CD4-positive, CD25-positive, alpha-beta regulatory T cell (primary cell): ENCODE results near the gene TCIRG1. TPM values are rescaled to one million over a fixed set of nuclear protein-coding genes. Genes with fewer than 3 reads are reported as not detected.
A peak's percentile ranks its signal among the peaks of the same experiment; 100 is the strongest.
"Not testable (repeated sequence)": the region's sequence is repeated elsewhere in the genome, so short reads cannot be mapped to it uniquely, and the experiment has no call there.

Experiments used
- ATAC-seq, 2 donors: fragments of 150-1000 bp; cut with Tn5 transposase; one replicate each; pipeline ENCODE4 v1.10.0; 2021; ENCODE audit warnings: low read depth in 2 of 2, moderate number of reproducible peaks in 2 of 2, moderate library complexity in 1 of 2
- DNase-seq, 3 donors: peaks; one replicate each; pipeline versions ENCODE4 v3.0.0 to v3.0.0-alpha.2; 2012 to 2022; ENCODE audit warnings: mixed read lengths in 1 of 3
- H3K27ac ChIP-seq: one replicate; pipeline ENCODE4 v1.7.0; 2013; ENCODE audit warnings: mild to moderate bottlenecking, low read length; ENCODE audit not compliant: insufficient read depth, poor library complexity, severe bottlenecking
- H3K27me3 ChIP-seq: one replicate; pipeline ENCODE4 v1.7.0; 2013; ENCODE audit warnings: low read length; ENCODE audit not compliant: control insufficient read depth, insufficient read depth
- H3K36me3 ChIP-seq: one replicate; pipeline ENCODE4 v1.7.0; 2013; ENCODE audit warnings: mild to moderate bottlenecking, low read length, moderate library complexity; ENCODE audit not compliant: control insufficient read depth, insufficient read depth
- H3K4me1 ChIP-seq: 2 replicates; pipeline ENCODE4 v1.7.0; 2013; ENCODE audit warnings: mild to moderate bottlenecking, low read length; ENCODE audit not compliant: insufficient read depth, control insufficient read depth, poor library complexity, severe bottlenecking
- H3K4me3 ChIP-seq: one replicate; pipeline ENCODE4 v1.7.0; 2013; ENCODE audit warnings: low read depth, mild to moderate bottlenecking, low read length, moderate library complexity
- H3K9me3 ChIP-seq, 2 experiments: 1 replicate in 1 of 2; 2 replicates in 1 of 2; pipeline ENCODE4 v1.7.0; 2013; ENCODE audit warnings: low read length in 2 of 2, mild to moderate bottlenecking in 1 of 2, moderate library complexity in 1 of 2; ENCODE audit not compliant: control insufficient read depth in 2 of 2
- H3K27ac Mint-ChIP-seq, 3 donors: one replicate each; pipeline ENCODE4 v1.8.0; 2020 to 2022; ENCODE audit warnings: mild to moderate bottlenecking in 3 of 3, mixed read lengths in 3 of 3, moderate library complexity in 2 of 3
- H3K27me3 Mint-ChIP-seq: one replicate; pipeline ENCODE4 v1.8.0; 2022; ENCODE audit warnings: mild to moderate bottlenecking, mixed read lengths
- H3K36me3 Mint-ChIP-seq: one replicate; pipeline ENCODE4 v1.8.0; 2020; ENCODE audit warnings: mixed read lengths
- H3K4me1 Mint-ChIP-seq, 4 donors: one replicate each; pipeline ENCODE4 v1.8.0; 2020 to 2022; ENCODE audit warnings: mixed read lengths in 4 of 4, mild to moderate bottlenecking in 1 of 4
- H3K4me3 Mint-ChIP-seq, 4 donors: one replicate each; pipeline ENCODE4 v1.8.0; 2020 to 2022; ENCODE audit warnings: mild to moderate bottlenecking in 4 of 4, mixed read lengths in 4 of 4, moderate library complexity in 3 of 4
- H3K9me3 Mint-ChIP-seq, 7 donors: one replicate each; pipeline ENCODE4 v1.8.0; 2020 to 2022; ENCODE audit warnings: mixed read lengths in 7 of 7, mild to moderate bottlenecking in 3 of 7, moderate library complexity in 2 of 7
- polyA plus RNA-seq, 4 donors: library from polyadenylated mRNA; unstranded; fragments of 300-500 nt; fragmentation: Illumina TruSeq; gene quantifications; one replicate each; pipeline ENCODE4 v1.2.3, GENCODE V29; 2021
- total RNA-seq: library from RNA; stranded (reverse); gene quantifications from one replicate; pipeline ENCODE4 v1.2.3, GENCODE V29; 2022

TCIRG1 gene
- total RNA-seq (290 TPM), polyA plus RNA-seq (10 to 100 TPM; 33.3 to 63.2 (median 46.2) TPM)

GRCh38 chr11:68038718-68039525, at the start of gene TCIRG1:
Gene TCIRG1, plus strand, starts transcription at chr11:68039025. Its CDS starts 2,247 bp downstream, at chr11:68041272.
- peaks cover 7% of the 10 kb centered on the region for H3K36me3 ChIP-seq
- peaks cover 0 to 34% (median 10%) of the 10 kb centered on the region in 4 donors for H3K4me1 Mint-ChIP-seq
- peak within 1 kb of the TSS; percentile 77 for H3K4me3 ChIP-seq
- no peaks in the 10 kb centered on the region for H3K9me3 Mint-ChIP-seq
- no peaks in the 10 kb centered on the region for H3K27me3 Mint-ChIP-seq
- peak; percentile 48 to 55 for ATAC-seq
- peaks cover 56% of the 10 kb centered on the region for H3K4me1 ChIP-seq
- peak; percentile 40 to 73 (median 57) for DNase-seq
- peak within 1 kb of the TSS; percentile 90 to 98 (median 96) for H3K4me3 Mint-ChIP-seq
- no peaks in the 10 kb centered on the region for H3K9me3 ChIP-seq
- H3K27ac Mint-ChIP-seq = peak within 1 kb of the TSS; percentile 92 to 97 (median 94)
- no peaks in the 10 kb centered on the region for H3K36me3 Mint-ChIP-seq
- H3K27ac ChIP-seq = peak within 1 kb of the TSS; percentile 80
- H3K27me3 ChIP-seq = no peaks in the 10 kb centered on the region

GRCh38 chr11:67990546-67991346, 48.1 kb upstream of the TCIRG1 start:
- H3K27ac Mint-ChIP-seq, H3K4me1 ChIP-seq, ATAC-seq: not testable (repeated sequence)

GRCh38 chr11:67991347-67992121, 47.3 kb upstream of the TCIRG1 start:
- H3K36me3 Mint-ChIP-seq, H3K9me3 ChIP-seq, H3K27ac ChIP-seq, H3K4me3 Mint-ChIP-seq, H3K27ac Mint-ChIP-seq, H3K4me3 ChIP-seq, H3K4me1 Mint-ChIP-seq, DNase-seq, ATAC-seq, H3K27me3 ChIP-seq, H3K9me3 Mint-ChIP-seq, H3K27me3 Mint-ChIP-seq, H3K36me3 ChIP-seq, H3K4me1 ChIP-seq: not testable (repeated sequence)

More at GRCh38 chr11:67990546-67991346, 48.1 kb upstream of the TCIRG1 start:
- H3K4me3 ChIP-seq, H3K36me3 ChIP-seq, H3K36me3 Mint-ChIP-seq, H3K27me3 ChIP-seq, DNase-seq, H3K4me3 Mint-ChIP-seq, H3K9me3 ChIP-seq, H3K27me3 Mint-ChIP-seq, H3K9me3 Mint-ChIP-seq, H3K4me1 Mint-ChIP-seq, H3K27ac ChIP-seq: not testable (repeated sequence)

GRCh38 chr11:67993821-67994220, 45.0 kb upstream of the TCIRG1 start:
- not testable (repeated sequence) for H3K9me3 Mint-ChIP-seq, H3K36me3 Mint-ChIP-seq, H3K4me1 ChIP-seq, H3K36me3 ChIP-seq, H3K27me3 ChIP-seq, ATAC-seq, H3K4me3 ChIP-seq, H3K27ac ChIP-seq, H3K4me3 Mint-ChIP-seq, H3K27me3 Mint-ChIP-seq, H3K9me3 ChIP-seq
- DNase-seq = peak in 2 of 3 donors; percentile 23 to 68
- Mint-ChIP-seq H3K27ac (peak overlapping the region in 1 of 3 donors; percentile 41), H3K4me1 (peaks cover 0 to 16% (median 5%) of the 10 kb centered on the region in 4 donors)

- H3K4me3 ChIP-seq, H3K4me3 Mint-ChIP-seq, H3K27ac ChIP-seq, H3K4me1 ChIP-seq, DNase-seq, H3K27me3 Mint-ChIP-seq, H3K27me3 ChIP-seq, H3K36me3 Mint-ChIP-seq, H3K9me3 Mint-ChIP-seq, H3K9me3 ChIP-seq, H3K36me3 ChIP-seq, ATAC-seq: not testable (repeated sequence)
- Mint-ChIP-seq H3K27ac (peak overlapping the region in 1 of 3 donors; percentile 41), H3K4me1 (peaks cover 0 to 16% (median 5%) of the 10 kb centered on the region in 4 donors)
Measured at GRCh38 chr11:67994387-67994786, 44.4 kb upstream of the TCIRG1 start.

GRCh38 chr11:67995129-67995528, 43.7 kb upstream of the TCIRG1 start:
- H3K4me3 Mint-ChIP-seq, H3K27ac Mint-ChIP-seq, H3K27me3 ChIP-seq, H3K4me1 ChIP-seq, H3K27ac ChIP-seq, H3K36me3 Mint-ChIP-seq, H3K36me3 ChIP-seq, H3K9me3 ChIP-seq, H3K4me3 ChIP-seq, ATAC-seq, H3K27me3 Mint-ChIP-seq, H3K9me3 Mint-ChIP-seq, DNase-seq: not testable (repeated sequence)
- H3K4me1 Mint-ChIP-seq = peaks cover 0 to 16% (median 5%) of the 10 kb centered on the region in 4 donors

GRCh38 chr11:67995579-67995978, 43.2 kb upstream of the TCIRG1 start:
- not testable (repeated sequence) for H3K9me3 Mint-ChIP-seq, H3K27ac ChIP-seq, H3K4me1 ChIP-seq, H3K36me3 Mint-ChIP-seq, H3K9me3 ChIP-seq, ATAC-seq, H3K4me3 ChIP-seq, DNase-seq, H3K36me3 ChIP-seq, H3K27ac Mint-ChIP-seq, H3K27me3 ChIP-seq, H3K27me3 Mint-ChIP-seq
- Mint-ChIP-seq H3K4me1 (peaks cover 0 to 16% (median 5%) of the 10 kb centered on the region in 4 donors), H3K4me3 (peak overlapping the region in 1 of 4 donors; percentile 21)
